Tibial nerve (tissue), 4 donors: Measurements from ENCODE around the gene SPATA13. TPM values are rescaled to one million over a fixed set of nuclear protein-coding genes. Genes with fewer than 3 reads are reported as not detected.

Experiments used
- DNase-seq, 2 donors: peaks; one replicate each; pipeline ENCODE4 v3.0.0-alpha.2; 2019; ENCODE audit warnings: low spot score in 2 of 2
- H3K27ac ChIP-seq, 4 donors: fragments of 200-600 bp; sonication (generic) in 3 of 4; one replicate each; pipeline ENCODE4 v1.5.1; 2017 to 2019; ENCODE audit warnings: mild to moderate bottlenecking in 1 of 4
- H3K27me3 ChIP-seq, 2 donors: fragments of 200-600 bp; sonication (generic) in 1 of 2; one replicate each; pipeline versions ENCODE4 v1.5.1 to v1.6.0; 2017 to 2019
- H3K36me3 ChIP-seq, 3 donors: fragments of 200-600 bp; sonication (generic); one replicate each; pipeline ENCODE4 v1.5.1; 2018 to 2019
- H3K4me1 ChIP-seq, 4 donors: fragments of 200-600 bp; sonication (generic) in 3 of 4; one replicate each; pipeline ENCODE4 v1.5.1; 2017 to 2019
- H3K4me3 ChIP-seq, 4 donors: fragments of 200-600 bp; sonication (generic) in 3 of 4; one replicate each; pipeline ENCODE4 v1.5.1; 2017 to 2019; ENCODE audit warnings: mild to moderate bottlenecking in 1 of 4, moderate library complexity in 1 of 4
- H3K9me3 ChIP-seq, 4 donors: fragments of 200-600 bp; sonication (generic) in 3 of 4; one replicate each; pipeline ENCODE4 v1.5.1; 2017 to 2019
- EP300 ChIP-seq, 2 donors: sonication (generic); formaldehyde crosslinking; IDR thresholded peaks; one replicate each; pipeline ENCODE4 v1.6.1; 2017; ENCODE audit warnings: antibody characterized with exemption in 2 of 2, mild to moderate bottlenecking in 1 of 2
- POLR2A ChIP-seq, 2 donors: fragments of 450-650 bp; IDR thresholded peaks; one replicate each; pipeline ENCODE4 v1.6.1; 2017; ENCODE audit warnings: antibody characterized with exemption in 2 of 2, mild to moderate bottlenecking in 2 of 2, moderate library complexity in 2 of 2
- WGBS, 2 donors: methylation state at CpG; one replicate each; pipeline ENCODE4 v1.1.5; 2018; 5-methylcytosine and 5-hydroxymethylcytosine counted together
- total RNA-seq, 4 donors: library from RNA; depleted of rRNA; stranded (reverse); fragments of >200 nt; gene quantifications; one replicate each; pipeline ENCODE4 v1.1.0, GENCODE V29; 2016
- TF ChIP-seq, protein P1 (sequence below), 5 experiments: fragments of 200-600 bp in 3 of 5; fragments of 450-650 bp in 2 of 5; sonication (generic) in 3 of 5; IDR thresholded peaks; one replicate each; pipeline ENCODE4 v1.5.1; 2016 to 2019; ENCODE audit warnings: antibody characterized with exemption in 5 of 5, mild to moderate bottlenecking in 3 of 5, moderate library complexity in 2 of 5

Gene SPATA13
- total RNA-seq, 4 donors from 2014 or later, result 35.0 to 96.0 (median 51.7) TPM

DNA sequence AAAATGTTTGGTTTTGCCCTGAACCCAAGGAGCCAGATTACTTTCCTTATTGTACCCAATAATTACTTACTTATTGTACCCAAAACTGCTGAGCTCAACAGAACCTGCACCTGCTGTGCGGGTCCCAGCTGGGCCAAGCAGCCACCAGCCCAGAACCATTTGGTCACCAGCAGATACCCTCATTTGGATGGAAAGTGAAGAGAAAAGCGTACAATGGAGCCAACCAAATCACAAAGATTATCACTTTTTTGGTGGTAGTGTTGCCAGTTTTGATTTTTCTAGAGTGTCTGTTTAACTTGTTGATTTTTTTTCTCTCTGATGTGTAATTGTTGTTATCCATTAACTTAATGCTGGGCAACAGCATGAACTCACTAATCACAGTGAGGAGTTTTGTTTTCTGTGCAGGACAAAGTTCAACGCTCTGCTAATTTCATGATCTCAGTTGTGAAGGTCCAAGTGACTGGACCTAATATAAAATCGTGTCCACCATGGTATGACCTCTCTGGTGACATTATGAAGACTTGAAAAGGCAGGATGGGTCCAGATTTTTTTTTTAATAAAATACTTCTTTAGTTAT, 23.8 kb downstream of the SPATA13 start:
- Histone ChIP-seq H3K9me3 (peaks cover 0 to 9% (median 0%) of the 10 kb centered on the region in 4 donors), H3K36me3 (peaks cover 0 to 5% (median 0%) of the 10 kb centered on the region in 3 donors), H3K27ac (no peak overlapping the region), H3K27me3 (no peaks in the 10 kb centered on the region), H3K4me3 (no peak overlapping the region), H3K4me1 (peaks cover 0 to 3% (median 0%) of the 10 kb centered on the region in 4 donors)
- no peak for DNase-seq
- no peak for TF ChIP-seq POLR2A (IDR thresholded peaks at IDR 0.05)
- WGBS, 2 donors, result 76 to 82% methylated on average over 4 of the region's 4 CpGs

DNA sequence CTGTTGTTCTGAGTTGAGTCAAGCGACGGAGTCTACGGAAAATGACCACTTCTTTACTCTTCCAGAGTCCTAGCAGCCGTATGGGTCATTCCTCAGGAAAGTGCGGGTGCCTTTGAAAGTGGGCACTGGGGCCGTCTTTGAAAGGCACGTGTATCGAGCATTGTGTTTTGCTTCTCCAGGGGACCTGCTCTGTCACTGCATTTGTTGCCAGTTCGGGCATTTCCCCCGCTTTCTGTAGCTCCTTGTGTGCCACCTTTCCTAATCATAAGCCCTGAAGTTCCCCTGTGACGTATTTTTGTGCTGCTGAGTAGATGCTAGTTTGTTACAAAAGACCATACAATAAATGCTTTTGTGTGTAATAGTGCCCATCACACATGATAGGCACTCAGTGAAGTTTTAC, 24.4 kb downstream of the SPATA13 start:
- WGBS, 2 donors, result 67 to 68% methylated on average over 11 of the region's 11 CpGs
- peaks cover 0 to 5% (median 0%) of the 10 kb centered on the region in 3 donors for H3K36me3 ChIP-seq
- no peak for DNase-seq
- no peaks in the 10 kb centered on the region for H3K27me3 ChIP-seq
- H3K4me1 ChIP-seq, result peaks cover 0 to 3% (median 0%) of the 10 kb centered on the region in 4 donors
- H3K9me3 ChIP-seq, result peaks cover 0 to 9% (median 0%) of the 10 kb centered on the region in 4 donors
- no peak overlapping the region for H3K4me3 ChIP-seq
- peak overlapping the region in 1 of 4 donors; percentile 50 for H3K27ac ChIP-seq
- TF ChIP-seq, protein P1, sequence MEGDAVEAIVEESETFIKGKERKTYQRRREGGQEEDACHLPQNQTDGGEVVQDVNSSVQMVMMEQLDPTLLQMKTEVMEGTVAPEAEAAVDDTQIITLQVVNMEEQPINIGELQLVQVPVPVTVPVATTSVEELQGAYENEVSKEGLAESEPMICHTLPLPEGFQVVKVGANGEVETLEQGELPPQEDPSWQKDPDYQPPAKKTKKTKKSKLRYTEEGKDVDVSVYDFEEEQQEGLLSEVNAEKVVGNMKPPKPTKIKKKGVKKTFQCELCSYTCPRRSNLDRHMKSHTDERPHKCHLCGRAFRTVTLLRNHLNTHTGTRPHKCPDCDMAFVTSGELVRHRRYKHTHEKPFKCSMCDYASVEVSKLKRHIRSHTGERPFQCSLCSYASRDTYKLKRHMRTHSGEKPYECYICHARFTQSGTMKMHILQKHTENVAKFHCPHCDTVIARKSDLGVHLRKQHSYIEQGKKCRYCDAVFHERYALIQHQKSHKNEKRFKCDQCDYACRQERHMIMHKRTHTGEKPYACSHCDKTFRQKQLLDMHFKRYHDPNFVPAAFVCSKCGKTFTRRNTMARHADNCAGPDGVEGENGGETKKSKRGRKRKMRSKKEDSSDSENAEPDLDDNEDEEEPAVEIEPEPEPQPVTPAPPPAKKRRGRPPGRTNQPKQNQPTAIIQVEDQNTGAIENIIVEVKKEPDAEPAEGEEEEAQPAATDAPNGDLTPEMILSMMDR (IDR thresholded peaks at IDR 0.05), result no peak
- TF ChIP-seq EP300 (IDR thresholded peaks at IDR 0.05), result no peak
- TF ChIP-seq POLR2A (IDR thresholded peaks at IDR 0.05), result no peak

DNA sequence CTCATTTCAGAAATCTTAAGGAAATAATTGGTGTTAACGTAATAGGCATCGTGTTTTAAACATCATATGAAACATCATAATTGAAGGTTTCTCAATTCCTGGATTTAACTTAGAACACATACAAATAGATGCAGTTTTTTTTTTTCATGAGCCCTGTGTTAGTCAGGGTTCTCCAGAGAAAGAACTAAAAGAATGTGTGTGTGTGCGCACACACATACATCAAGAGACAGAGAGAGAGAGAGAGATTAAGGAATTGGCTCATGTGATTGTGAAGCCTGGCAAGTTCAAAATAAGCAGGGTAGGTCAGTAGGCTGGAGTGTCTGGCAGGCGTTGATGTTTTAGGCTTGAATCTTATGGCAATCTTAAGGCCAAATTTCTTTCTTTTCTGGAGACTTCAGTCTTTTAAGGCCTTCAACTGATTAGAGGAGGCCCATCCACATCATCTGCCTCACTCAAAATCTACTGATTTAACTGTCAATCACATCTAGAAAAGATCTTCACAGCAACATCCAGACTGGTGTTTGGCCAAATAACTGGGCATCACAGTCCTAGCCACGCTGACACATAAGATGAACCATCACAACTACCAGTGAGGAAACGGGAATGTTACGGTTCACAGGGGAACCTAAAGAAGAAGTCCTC, 25.2 kb downstream of the SPATA13 start:
- TF ChIP-seq, protein P1 (IDR thresholded peaks at IDR 0.05), result no peak
- no peak for TF ChIP-seq EP300 (IDR thresholded peaks at IDR 0.05)
- TF ChIP-seq POLR2A (IDR thresholded peaks at IDR 0.05), result no peak
- 89 to 91% methylated on average over 7 of the region's 7 CpGs for WGBS, 2 donors
- no peak overlapping the region for H3K4me3 ChIP-seq
- DNase-seq, result no peak
- H3K27me3 ChIP-seq, result no peaks in the 10 kb centered on the region
- H3K4me1 ChIP-seq, result peaks cover 0 to 3% (median 0%) of the 10 kb centered on the region in 4 donors
- H3K9me3 ChIP-seq, result peaks cover 0 to 9% (median 0%) of the 10 kb centered on the region in 4 donors
- peak overlapping the region in 2 of 4 donors; percentile 47 to 50 for H3K27ac ChIP-seq
- peaks cover 0 to 5% (median 0%) of the 10 kb centered on the region in 3 donors for H3K36me3 ChIP-seq

DNA sequence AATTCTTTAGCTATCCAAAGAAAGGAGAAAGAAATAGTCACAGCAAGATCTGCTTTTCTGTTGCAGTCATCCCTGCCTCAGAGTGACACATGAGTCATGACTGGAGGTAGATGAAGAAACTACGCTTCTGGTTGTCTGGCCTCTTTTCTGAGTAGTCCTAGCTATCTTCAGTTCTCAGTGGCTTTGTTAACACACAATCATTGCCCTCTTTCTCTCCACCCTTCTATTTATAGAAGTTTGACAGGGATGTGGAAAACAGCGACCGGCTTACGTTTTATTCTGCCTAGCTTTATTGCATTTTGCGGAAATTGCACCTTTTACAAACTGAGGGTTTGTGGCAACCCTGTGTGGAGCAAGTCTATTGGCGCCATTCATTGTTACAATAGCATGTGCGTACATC, 26.7 kb downstream of the SPATA13 start:
- TF ChIP-seq POLR2A (IDR thresholded peaks at IDR 0.05) (no peak), EP300 (IDR thresholded peaks at IDR 0.05) (no peak)
- TF ChIP-seq, protein P1 (IDR thresholded peaks at IDR 0.05), result no peak
- no peak for DNase-seq
- no peak overlapping the region for H3K27ac ChIP-seq
- H3K27me3 ChIP-seq, result no peaks in the 10 kb centered on the region
- 65 to 78% methylated on average over 7 of the region's 7 CpGs for WGBS, 2 donors
- H3K9me3 ChIP-seq, result peaks cover 0 to 9% (median 0%) of the 10 kb centered on the region in 4 donors
- peaks cover 0 to 3% (median 0%) of the 10 kb centered on the region in 4 donors for H3K4me1 ChIP-seq
- no peak overlapping the region for H3K4me3 ChIP-seq
- H3K36me3 ChIP-seq, result peaks cover 0 to 5% (median 0%) of the 10 kb centered on the region in 3 donors

DNA sequence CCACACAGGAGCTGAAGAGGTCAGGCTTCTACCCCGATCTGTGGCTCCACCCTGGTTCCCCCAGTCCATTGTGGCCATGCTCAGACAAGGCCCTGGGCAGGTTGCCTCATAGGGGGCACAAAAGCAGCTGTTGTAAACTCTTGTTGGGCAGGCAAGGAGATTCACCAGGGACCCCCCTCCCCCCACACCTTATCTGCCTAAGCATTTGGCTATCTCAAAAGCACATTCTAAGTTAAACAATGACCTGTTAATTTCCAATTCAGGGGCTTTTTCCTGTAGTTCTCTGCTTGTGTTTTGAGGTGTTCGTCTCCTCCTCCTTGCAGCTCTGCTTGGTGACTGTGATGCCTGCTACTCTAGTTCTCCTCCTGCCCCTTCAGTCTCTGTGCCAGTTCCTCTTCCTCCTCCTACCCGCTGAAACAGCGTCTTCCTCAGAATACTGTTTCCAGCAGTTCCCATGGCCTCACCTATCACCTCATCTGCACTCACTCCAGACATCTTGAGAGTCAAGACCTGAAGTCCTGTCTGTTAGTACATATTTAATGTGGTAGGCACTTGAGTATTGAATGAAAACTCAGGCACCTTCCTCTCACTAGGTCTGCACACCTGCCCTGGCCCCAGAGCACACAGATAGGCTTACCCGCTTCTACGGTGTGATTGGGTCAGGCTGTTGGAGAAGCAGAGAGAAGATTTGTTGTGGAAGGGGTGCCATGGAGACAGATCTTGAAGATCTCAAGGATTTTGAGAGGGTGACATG, 31.7 kb downstream of the SPATA13 start:
- Histone ChIP-seq H3K4me3 (no peak overlapping the region), H3K27ac (peak overlapping the region in 1 of 4 donors; percentile 28), H3K4me1 (no peaks in the 10 kb centered on the region), H3K36me3 (peaks cover 0 to 5% (median 0%) of the 10 kb centered on the region in 3 donors), H3K9me3 (peaks cover 0 to 9% (median 0%) of the 10 kb centered on the region in 4 donors), H3K27me3 (no peaks in the 10 kb centered on the region)
- no peak for TF ChIP-seq EP300 (IDR thresholded peaks at IDR 0.05)
- no peak for TF ChIP-seq POLR2A (IDR thresholded peaks at IDR 0.05)
- TF ChIP-seq, protein P1 (IDR thresholded peaks at IDR 0.05), result no peak
- WGBS, 2 donors, result 85 to 86% methylated on average over 6 of the region's 6 CpGs
- DNase-seq, result no peak
